Small intestine (tissue), 7 donors: ENCODE measurements around the gene ART1. TPM values are rescaled to one million over a fixed set of nuclear protein-coding genes. Genes with fewer than 3 reads are reported as not detected.
"Not testable (repeated sequence)": the region's sequence is repeated elsewhere in the genome, so short reads cannot be mapped to it uniquely, and the experiment has no call there.

Experiments
- DNase-seq, 2 donors: peaks; one replicate each; pipeline versions ENCODE4 v3.0.0 to v3.0.0-alpha.2; 2013
- FAIRE-seq: peaks from 2 replicates; lab custom pipeline; 2012; peaks lifted over from hg19 to GRCh38; lab: Jason Lieb, UNC
- H3K27ac ChIP-seq, 3 donors: one replicate each; pipeline ENCODE4 v1.5.1; 2013; ENCODE audit warnings: low read length in 2 of 3, mild to moderate bottlenecking in 2 of 3, control low read depth in 1 of 3, inconsistent platforms in 1 of 3, low read depth in 1 of 3, moderate library complexity in 1 of 3
- H3K27me3 ChIP-seq, 3 donors: one replicate each; pipeline ENCODE4 v1.6.1; 2013; ENCODE audit warnings: low read length in 3 of 3, inconsistent platforms in 1 of 3; ENCODE audit not compliant: control insufficient read depth in 3 of 3, insufficient read depth in 3 of 3
- H3K36me3 ChIP-seq, 3 donors: one replicate each; pipeline ENCODE4 v1.6.1; 2013; ENCODE audit warnings: low read length in 3 of 3, inconsistent platforms in 1 of 3, low read depth in 1 of 3, mild to moderate bottlenecking in 1 of 3, moderate library complexity in 1 of 3; ENCODE audit not compliant: control insufficient read depth in 3 of 3, insufficient read depth in 2 of 3
- H3K4me1 ChIP-seq, 3 donors: one replicate each; pipeline ENCODE4 v1.6.1; 2013; ENCODE audit warnings: low read length in 2 of 3, inconsistent platforms in 1 of 3, low read depth in 1 of 3, mild to moderate bottlenecking in 1 of 3, moderate library complexity in 1 of 3; ENCODE audit not compliant: control insufficient read depth in 3 of 3, insufficient read depth in 2 of 3
- H3K4me3 ChIP-seq, 3 donors: one replicate each; pipeline ENCODE4 v1.5.1; 2013; ENCODE audit warnings: low read length in 3 of 3, control low read depth in 1 of 3, inconsistent platforms in 1 of 3, low read depth in 1 of 3, mild to moderate bottlenecking in 1 of 3, moderate library complexity in 1 of 3
- H3K9me3 ChIP-seq, 2 donors: one replicate each; pipeline ENCODE4 v1.6.1; 2013; ENCODE audit warnings: low read depth in 1 of 2, low read length in 1 of 2; ENCODE audit not compliant: control insufficient read depth in 2 of 2, insufficient read depth in 1 of 2
- WGBS, 3 donors: extraction: QIAGEN DNeasy Blood & Tissue Kit; methylation state at CpG; one replicate each; pipeline ENCODE4 v1.1.7; 2013; 5-methylcytosine and 5-hydroxymethylcytosine counted together
- polyA plus RNA-seq, 4 donors: library from polyadenylated mRNA; stranded (reverse) in 3 of 4; unstranded in 1 of 4; fragments of 200-250 nt in 3 of 4; fragments of 120-200 nt in 1 of 4; gene quantifications; one replicate each; pipeline versions ENCODE4 v1.2.1 to v1.2.3, GENCODE V29; 2013
- donor health status: healthy with polysubstance abuse.
- donor health status: control.
- donor health status: control.
- donor health status: Bipolar disorder and iron deficiency.
- donor health status: healthy.

Gene ART1
- polyA plus RNA-seq, 4 donors: 0.04 TPM; not detected in 3

- Histone ChIP-seq H3K4me1 (peaks cover 0 to 11% (median 2%) of the 10 kb centered on the region in 3 donors), H3K4me3 (no peak overlapping the region), H3K27ac (no peak overlapping the region), H3K36me3 (no peaks in the 10 kb centered on the region), H3K9me3 (no peaks in the 10 kb centered on the region), H3K27me3 (peaks cover 0 to 6% (median 0%) of the 10 kb centered on the region in 3 donors)
- no peak for FAIRE-seq
- no peak for DNase-seq
- 92 to 96% (median 95%) methylated on average over 14 of the region's 14 CpGs for WGBS, 3 donors
Observed at GRCh38 chr11:3639841-3640240, 5.1 kb upstream of the ART1 start.

GRCh38 chr11:3641191-3641590 is 3.7 kb upstream of the ART1 start:
- 56 to 63% (median 60%) methylated on average over 8 of the region's 8 CpGs for WGBS, 3 donors
- Histone ChIP-seq H3K4me1 (peaks cover 0 to 11% (median 2%) of the 10 kb centered on the region in 3 donors), H3K36me3 (no peaks in the 10 kb centered on the region), H3K4me3 (no peak overlapping the region), H3K27me3 (peaks cover 0 to 6% (median 2%) of the 10 kb centered on the region in 3 donors), H3K9me3 (no peaks in the 10 kb centered on the region), H3K27ac (no peak overlapping the region)
- FAIRE-seq (no peak), DNase-seq (no peak)

GRCh38 chr11:3641701-3642070 is 3.2 kb upstream of the ART1 start, which contains the start of gene ART5:
Gene ART5, minus strand, starts transcription at chr11:3641992. Its CDS starts 130 bp downstream, at chr11:3641862.
- H3K4me3 ChIP-seq: peak within 1 kb of the TSS; percentile 19 to 58 (median 21)
- 12 to 14% (median 14%) methylated on average over 19 to 21 of the region's 21 CpGs for WGBS, 3 donors

GRCh38 chr11:3642071-3642951 is 2.6 kb upstream of the ART1 start:
- H3K4me1 ChIP-seq: peaks cover 0 to 11% (median 2%) of the 10 kb centered on the region in 3 donors
- no peaks in the 10 kb centered on the region for H3K36me3 ChIP-seq
- H3K4me3 ChIP-seq: peak overlapping the region; percentile 19 to 58 (median 21)
- no peaks in the 10 kb centered on the region for H3K9me3 ChIP-seq
- DNase-seq: peak; percentile 68 to 79
- H3K27me3 ChIP-seq: peaks cover 0 to 9% (median 2%) of the 10 kb centered on the region in 3 donors
- no peak overlapping the region for H3K27ac ChIP-seq
- FAIRE-seq: no peak
- WGBS, 3 donors: 1 to 4% (median 1%) methylated on average over 32 to 55 of the region's 55 CpGs

More at GRCh38 chr11:3641701-3642070, 3.2 kb upstream of the ART1 start, which contains the start of gene ART5:
- no peaks in the 10 kb centered on the region for H3K36me3 ChIP-seq
- no peak for FAIRE-seq
- H3K27me3 ChIP-seq: peaks cover 0 to 9% (median 2%) of the 10 kb centered on the region in 3 donors
- DNase-seq: no peak
- peaks cover 0 to 11% (median 2%) of the 10 kb centered on the region in 3 donors for H3K4me1 ChIP-seq
- no peak within 1 kb of the TSS for H3K27ac ChIP-seq
- no peaks in the 10 kb centered on the region for H3K9me3 ChIP-seq

- H3K9me3 ChIP-seq: not testable (repeated sequence)
Observed at GRCh38 chr11:3643102-3643546, 1.8 kb upstream of the ART1 start.

GRCh38 chr11:3645552-3645951 is 624 bp downstream of the ART1 start:
- Histone ChIP-seq H3K9me3 (no peaks in the 10 kb centered on the region), H3K4me3 (no peak overlapping the region), H3K27me3 (peaks cover 0 to 23% (median 2%) of the 10 kb centered on the region in 3 donors), H3K36me3 (no peaks in the 10 kb centered on the region), H3K27ac (no peak overlapping the region), H3K4me1 (peaks cover 0 to 11% (median 2%) of the 10 kb centered on the region in 3 donors)
- 49 to 87% (median 68%) methylated on average over 7 of the region's 7 CpGs for WGBS, 3 donors
- FAIRE-seq (no peak), DNase-seq (no peak)

More at GRCh38 chr11:3643102-3643546, 1.8 kb upstream of the ART1 start:
- H3K27me3 ChIP-seq, H3K27ac ChIP-seq, FAIRE-seq, H3K36me3 ChIP-seq, DNase-seq: not testable (repeated sequence)
- peaks cover 0 to 11% (median 2%) of the 10 kb centered on the region in 3 donors for H3K4me1 ChIP-seq
- WGBS, 3 donors: 6 to 40% (median 37%) methylated on average over 10 to 11 of the region's 11 CpGs
- peak overlapping the region in 1 of 3 donors; percentile 58 for H3K4me3 ChIP-seq

- H3K9me3 ChIP-seq, H3K27ac ChIP-seq, H3K4me3 ChIP-seq, FAIRE-seq, DNase-seq, H3K4me1 ChIP-seq, H3K36me3 ChIP-seq: not testable (repeated sequence)
- peaks cover 0 to 19% (median 2%) of the 10 kb centered on the region in 3 donors for H3K27me3 ChIP-seq
- 48 to 79% (median 50%) methylated on average over 12 to 13 of the region's 13 CpGs for WGBS, 3 donors
Observed at GRCh38 chr11:3648843-3649242, 3.9 kb downstream of the ART1 start.

- H3K27ac ChIP-seq, FAIRE-seq, H3K9me3 ChIP-seq, H3K36me3 ChIP-seq, H3K4me3 ChIP-seq, H3K4me1 ChIP-seq, DNase-seq: not testable (repeated sequence)
- H3K27me3 ChIP-seq: peaks cover 0 to 19% (median 2%) of the 10 kb centered on the region in 3 donors
- WGBS, 3 donors: 21 to 54% (median 29%) methylated on average over 9 of the region's 9 CpGs
Observed at GRCh38 chr11:3649374-3649773, 4.4 kb downstream of the ART1 start.
